Activated CD4-positive, CD25-positive, alpha-beta regulatory T cell (primary cell): Measurements from ENCODE around the gene KRT20.

Source experiments
- DNase-seq, 4 experiments: peaks; one replicate each; lab custom pipeline; 2025; lab: John Stamatoyannopoulos, UW

The KRT20 gene

DNA sequence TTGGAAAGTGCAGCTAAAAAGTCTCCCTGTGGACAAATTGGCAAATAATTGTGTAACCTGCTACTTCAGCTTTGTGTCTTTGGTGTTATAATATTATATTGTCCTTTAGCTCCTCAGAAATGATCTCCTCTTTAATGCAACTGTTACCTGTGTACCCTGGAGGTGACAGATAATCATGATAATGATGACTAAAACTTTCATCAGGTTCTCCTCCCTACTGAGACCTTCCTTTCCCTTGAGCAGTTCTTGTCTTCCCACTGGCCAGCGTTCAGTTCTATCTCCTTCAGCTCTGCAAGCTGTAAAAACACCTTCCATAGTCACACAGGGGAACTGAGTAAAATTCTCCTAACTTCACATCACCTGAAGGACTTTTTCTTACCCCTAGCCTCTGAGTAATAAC, 32.7 kb downstream of the KRT20 start:
- DNase-seq = no peak

DNA sequence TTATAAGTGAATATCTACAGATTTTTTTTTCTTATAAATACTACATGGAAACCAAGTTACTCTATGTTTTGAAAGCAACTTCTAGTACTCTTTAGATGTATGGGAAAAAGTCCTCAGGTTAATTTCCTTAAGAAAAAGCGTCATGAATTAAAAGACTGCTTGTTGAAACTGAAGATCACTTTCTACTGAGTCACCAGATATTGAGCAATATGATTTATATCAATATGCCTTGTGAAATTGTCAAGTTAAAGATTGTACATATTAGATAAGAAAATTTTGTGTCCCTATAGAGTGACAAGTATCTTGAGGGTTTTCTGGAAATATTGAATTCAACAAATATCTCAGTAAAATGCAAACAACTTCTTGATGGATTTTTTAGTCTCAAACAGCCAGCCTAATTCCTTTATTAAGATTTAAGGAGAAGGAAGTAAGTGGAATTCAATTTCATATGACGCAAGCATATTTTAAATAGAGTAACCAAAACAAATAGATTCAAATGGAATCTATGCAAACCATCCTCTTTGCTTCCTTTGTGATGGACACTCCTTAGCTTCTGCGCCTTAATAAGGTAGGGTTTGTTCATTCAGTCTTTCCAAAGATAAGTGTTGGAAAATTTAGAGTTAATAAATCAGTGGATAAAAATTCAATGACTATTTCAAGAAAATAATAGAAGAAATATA, 34.6 kb downstream of the KRT20 start:
- no peak for DNase-seq

- no peak for DNase-seq
Observed at GRCh38 chr17:40849723-40850122, 35.3 kb downstream of the KRT20 start.

DNA sequence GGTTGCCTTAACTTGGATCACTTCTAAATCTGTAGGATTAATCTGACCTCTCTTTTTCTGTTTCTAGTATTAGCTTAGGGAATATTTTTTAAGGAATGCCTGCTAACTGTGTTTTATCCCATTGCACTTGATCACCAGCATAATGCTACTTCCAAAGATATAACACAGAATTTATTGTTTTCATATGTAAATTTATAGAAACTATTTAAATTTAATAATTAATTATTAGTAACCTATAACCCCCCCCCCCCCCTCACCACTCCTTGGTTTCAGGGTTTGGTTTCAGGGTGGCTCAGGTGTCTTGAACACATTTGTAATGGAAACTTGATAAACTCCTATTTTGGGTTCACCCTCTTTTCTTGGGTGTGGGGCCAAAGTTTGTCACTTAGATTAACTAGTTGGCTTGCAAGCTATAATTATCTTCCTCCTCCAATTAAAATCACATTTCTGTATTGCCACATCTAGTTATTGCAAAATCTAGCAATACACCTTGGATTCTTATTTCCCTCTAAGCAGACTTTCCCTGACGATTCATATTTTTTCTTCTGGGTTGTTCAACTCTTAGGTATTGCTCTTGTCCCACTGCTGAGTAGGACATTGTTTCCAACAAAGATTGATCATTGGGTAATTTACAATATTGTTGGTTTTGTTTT, 36.3 kb downstream of the KRT20 start:
- no peak for DNase-seq

- DNase-seq = no peak
Observed at GRCh38 chr17:40846515-40847144, 38.4 kb downstream of the KRT20 start.

GRCh38 chr17:40844671-40845107, 40.4 kb downstream of the KRT20 start:
- DNase-seq = no peak

GRCh38 chr17:40843242-40843641, 41.8 kb downstream of the KRT20 start:
- DNase-seq = no peak

- DNase-seq = no peak
Observed at GRCh38 chr17:40841246-40841645, 43.8 kb downstream of the KRT20 start.

DNA sequence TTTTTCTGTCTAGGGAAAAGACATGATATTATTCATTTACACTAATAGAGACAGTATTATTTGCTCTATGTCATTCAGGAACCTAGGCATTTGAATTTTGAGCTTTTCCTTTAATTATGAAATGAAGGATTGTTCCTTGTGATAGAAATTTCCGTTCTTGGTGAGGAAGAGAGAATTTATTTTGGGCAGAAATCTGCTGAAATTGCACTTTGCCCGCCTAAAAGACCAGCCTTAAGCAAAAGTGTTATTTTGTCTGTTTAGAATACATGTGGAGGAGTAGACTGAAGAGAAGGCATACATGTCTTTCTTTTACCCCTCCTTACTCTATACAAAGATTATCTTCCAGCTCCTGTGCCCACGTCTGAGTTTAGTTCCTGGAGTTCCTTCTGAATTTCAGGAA, 45.8 kb downstream of the KRT20 start:
- DNase-seq = no peak

- DNase-seq = no peak
Observed at GRCh38 chr17:40836020-40836419, 49.0 kb downstream of the KRT20 start.

- DNase-seq = no peak
Observed at GRCh38 chr17:40833882-40834281, 51.2 kb downstream of the KRT20 start.

- no peak for DNase-seq
Observed at GRCh38 chr17:40832840-40833239, 52.2 kb downstream of the KRT20 start.

DNA sequence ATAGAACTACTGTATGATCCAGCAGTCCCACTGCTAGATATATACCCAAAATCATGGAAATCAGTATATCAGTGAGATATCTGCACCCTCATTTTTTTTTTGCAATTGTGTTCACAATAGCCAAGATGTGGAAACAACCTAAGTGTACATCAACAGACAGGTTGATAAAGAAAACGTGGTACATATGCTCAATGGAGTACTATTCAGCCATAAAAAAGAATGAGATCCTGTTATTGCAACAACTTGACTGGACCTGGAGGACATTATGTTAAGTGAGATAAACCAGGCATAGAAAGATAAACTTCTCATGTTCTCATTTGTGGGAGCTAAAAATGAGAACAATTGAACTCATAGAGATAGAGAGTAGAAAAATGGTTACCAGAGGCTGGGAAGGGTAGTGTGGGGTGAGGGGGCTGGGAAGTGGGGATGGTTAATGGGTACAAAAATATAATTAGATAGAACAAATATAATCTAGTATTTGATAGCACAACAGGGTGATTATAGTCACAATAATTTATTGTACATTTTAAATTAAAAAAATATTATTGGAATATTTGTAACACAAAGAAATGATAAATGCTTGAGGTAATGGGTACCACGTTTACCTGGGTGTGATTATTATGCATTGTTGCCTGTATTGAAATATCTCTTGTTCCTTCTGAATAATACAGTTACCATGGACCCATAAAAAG, 54.8 kb downstream of the KRT20 start:
- DNase-seq = no peak

DNA sequence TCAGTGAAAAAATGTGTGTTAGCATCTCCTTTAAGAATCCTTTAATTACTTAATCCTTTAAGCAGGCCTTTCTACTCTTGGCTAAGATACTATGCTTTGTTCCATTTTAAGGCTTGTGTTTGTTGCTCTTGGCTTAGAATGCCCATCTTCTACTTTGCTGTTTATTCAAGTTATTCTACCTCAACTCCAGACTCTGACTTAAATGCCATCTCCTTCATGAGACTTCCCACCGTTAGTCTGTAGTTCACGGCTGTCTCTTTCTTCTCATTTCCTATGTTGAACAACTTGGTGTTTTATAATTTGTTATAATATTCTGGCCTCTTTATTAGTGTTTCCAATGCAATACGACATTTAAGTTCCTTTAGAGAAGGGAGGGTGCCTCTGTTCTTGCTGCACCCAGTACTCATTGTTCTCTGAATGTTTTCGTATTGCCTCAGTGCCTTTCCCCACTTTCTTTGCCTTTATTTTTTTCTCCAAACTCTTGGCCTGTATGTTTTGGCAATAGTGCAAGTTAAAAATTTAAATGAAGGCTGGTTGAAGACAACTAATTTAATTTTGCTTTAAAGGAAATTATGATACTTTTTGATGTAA, 56.5 kb downstream of the KRT20 start:
- no peak for DNase-seq

- no peak for DNase-seq
Observed at GRCh38 chr17:40827746-40828453, 57.1 kb downstream of the KRT20 start.
